Activated CD8-positive, alpha-beta T cell treated with anti-CD3 and anti-CD28 coated beads for 36 hours (primary cell): Measurements from ENCODE around the gene PLAAT2. TPM values are rescaled to one million over a fixed set of nuclear protein-coding genes. Genes with fewer than 3 reads are reported as not detected.
"Not testable (repeated sequence)": the region's sequence is repeated elsewhere in the genome, so short reads cannot be mapped to it uniquely, and the experiment has no call there.

Source experiments
- ATAC-seq: fragments of 200-7000 bp; cut with Tn5 transposase; one replicate; pipeline ENCODE4 v1.10.0; 2021; ENCODE audit warnings: mild to moderate bottlenecking, moderate library complexity
- CTCF ChIA-PET: fragments of 350-600 bp; sonication (Branson Sonifier 250); formaldehyde crosslinking; loops from one replicate; lab custom pipeline; 2021; ENCODE audit warnings: antibody characterized with exemption; lab: Charles Lee
- POLR2A ChIA-PET: fragments of 350-600 bp; sonication (Branson Sonifier 250); formaldehyde crosslinking; loops from one replicate; lab custom pipeline; 2021; ENCODE audit warnings: antibody characterized with exemption; lab: Charles Lee
- DNase-seq: peaks from one replicate; pipeline ENCODE4 v3.0.0-alpha.2; 2020
- H3K27ac Mint-ChIP-seq: one replicate; pipeline ENCODE4 v1.8.0; 2021; ENCODE audit warnings: mild to moderate bottlenecking, mixed read lengths
- H3K27me3 Mint-ChIP-seq: one replicate; pipeline ENCODE4 v1.8.0; 2021; ENCODE audit warnings: mixed read lengths
- H3K36me3 Mint-ChIP-seq: one replicate; pipeline ENCODE4 v1.8.0; 2021; ENCODE audit warnings: low read depth, mixed read lengths
- H3K4me1 Mint-ChIP-seq: one replicate; pipeline ENCODE4 v1.8.0; 2021; ENCODE audit warnings: low read depth, mixed read lengths
- H3K4me3 Mint-ChIP-seq: one replicate; pipeline ENCODE4 v1.8.0; 2021; ENCODE audit warnings: mild to moderate bottlenecking, moderate library complexity, mixed read lengths
- H3K9me3 Mint-ChIP-seq: one replicate; pipeline ENCODE4 v1.8.0; 2021; ENCODE audit warnings: mixed read lengths
- CTCF ChIP-seq: fragments of 200-600 bp; IDR thresholded peaks from one replicate; pipeline ENCODE4 v1.8.0; 2022; ENCODE audit warnings: antibody characterized with exemption, mild to moderate bottlenecking
- intact Hi-C: fragments of 100-400 bp; cut with micrococcal nuclease; formaldehyde crosslinking; loops from one replicate; pipeline ENCODE4 v1.10.0; 2022
- total RNA-seq, 2 experiments: library from RNA; stranded (reverse); gene quantifications; one replicate each; pipeline ENCODE4 v1.2.3, GENCODE V29; 2021

PLAAT2 gene
- total RNA-seq, 2 experiments from 2014 or later: 0.38 TPM; not detected in 1

GRCh38 chr11:63532799-63533475, 30.2 kb downstream of the PLAAT2 start:
- ChIA-PET POLR2A (interaction anchor here (0.8 to 2.7 kb wide), 3 partner anchors 14 to 90 kb away, joined by 3 to 8 read pairs (median 3); no protein-coding TSS in a partner anchor), CTCF (interaction anchor here (0.9 to 1.8 kb wide), 4 partner anchors 15 to 54 kb away, joined by 3 to 6 read pairs (median 4); no protein-coding TSS in a partner anchor)
- TF ChIP-seq CTCF: no peak
- H3K36me3 Mint-ChIP-seq: no peaks in the 10 kb centered on the region
- peaks cover 79% of the 10 kb centered on the region for H3K4me1 Mint-ChIP-seq
- intact Hi-C loops: loop anchor here (2.0 kb wide), 1 partner anchor 34 kb away; no protein-coding TSS in a partner anchor
- DNase-seq (no peak), ATAC-seq (no peak)
- H3K27me3 Mint-ChIP-seq: no peaks in the 10 kb centered on the region
- peak overlapping the region; percentile 48 for H3K27ac Mint-ChIP-seq
- no peaks in the 10 kb centered on the region for H3K9me3 Mint-ChIP-seq
- no peak overlapping the region for H3K4me3 Mint-ChIP-seq

GRCh38 chr11:63532117-63532516, 31.1 kb downstream of the PLAAT2 start:
- ChIA-PET POLR2A (interaction anchor here (0.8 to 2.7 kb wide), 2 partner anchors 35 to 91 kb away, joined by 3 to 8 read pairs; no protein-coding TSS in a partner anchor), CTCF (interaction anchor here (1.1 to 1.8 kb wide), 3 partner anchors 34 to 53 kb away, joined by 3 to 6 read pairs (median 4); no protein-coding TSS in a partner anchor)
- H3K36me3 Mint-ChIP-seq: no peaks in the 10 kb centered on the region
- H3K4me3 Mint-ChIP-seq: no peak overlapping the region
- ATAC-seq (no peak), DNase-seq (no peak)
- peak overlapping the region; percentile 48 for H3K27ac Mint-ChIP-seq
- no peak for TF ChIP-seq CTCF
- intact Hi-C loops: loop anchor here (2.0 kb wide), 1 partner anchor 35 kb away; no protein-coding TSS in a partner anchor
- no peaks in the 10 kb centered on the region for H3K27me3 Mint-ChIP-seq
- H3K4me1 Mint-ChIP-seq: peaks cover 72% of the 10 kb centered on the region
- H3K9me3 Mint-ChIP-seq: no peaks in the 10 kb centered on the region

GRCh38 chr11:63531074-63531792, 31.9 kb downstream of the PLAAT2 start:
- H3K9me3 Mint-ChIP-seq, H3K27me3 Mint-ChIP-seq, intact Hi-C loops, H3K36me3 Mint-ChIP-seq, H3K4me3 Mint-ChIP-seq: not testable (repeated sequence)
- Mint-ChIP-seq H3K4me1 (peaks cover 66% of the 10 kb centered on the region), H3K27ac (peak overlapping the region; percentile 55)
- CTCF ChIA-PET: interaction anchor here (1.8 kb wide), 1 partner anchor 52 kb away, joined by 6 read pairs; no protein-coding TSS in a partner anchor
- POLR2A ChIA-PET: interaction anchor here (0.6 to 2.7 kb wide), 2 partner anchors 36 to 140 kb away, joined by 3 to 8 read pairs; partner anchors contain the start of gene ATL3
- peak; percentile 78 for DNase-seq
- ATAC-seq: peak; percentile 91

GRCh38 chr11:63530021-63530420, 33.2 kb downstream of the PLAAT2 start:
- ATAC-seq (no peak), DNase-seq (no peak)
- Mint-ChIP-seq H3K9me3 (peaks cover 1% of the 10 kb centered on the region), H3K36me3 (no peaks in the 10 kb centered on the region), H3K4me1 (peaks cover 54% of the 10 kb centered on the region), H3K27ac (no peak overlapping the region), H3K4me3 (no peak overlapping the region), H3K27me3 (no peaks in the 10 kb centered on the region)
- no peak for TF ChIP-seq CTCF
- ChIA-PET CTCF (interaction anchor here (1.0 to 2.0 kb wide), 3 partner anchors 10 to 50 kb away, joined by 3 to 9 read pairs (median 5); no protein-coding TSS in a partner anchor), POLR2A (no interaction called here)
- intact Hi-C loops: no loop called here

GRCh38 chr11:63529373-63529772, 33.8 kb downstream of the PLAAT2 start:
- CTCF ChIA-PET: interaction anchor here (1.0 to 2.0 kb wide), 3 partner anchors 9 to 50 kb away, joined by 3 to 9 read pairs (median 5); no protein-coding TSS in a partner anchor
- DNase-seq, H3K27me3 Mint-ChIP-seq, H3K4me3 Mint-ChIP-seq, H3K9me3 Mint-ChIP-seq, H3K36me3 Mint-ChIP-seq, ATAC-seq, intact Hi-C loops, POLR2A ChIA-PET: not testable (repeated sequence)
- peak overlapping the region; percentile 57 for H3K27ac Mint-ChIP-seq
- peaks cover 49% of the 10 kb centered on the region for H3K4me1 Mint-ChIP-seq

GRCh38 chr11:63528729-63529278, 34.4 kb downstream of the PLAAT2 start:
- DNase-seq, H3K4me3 Mint-ChIP-seq, ATAC-seq, H3K9me3 Mint-ChIP-seq, H3K36me3 Mint-ChIP-seq, intact Hi-C loops, H3K27ac Mint-ChIP-seq, H3K27me3 Mint-ChIP-seq, POLR2A ChIA-PET: not testable (repeated sequence)
- CTCF ChIA-PET: interaction anchor here (1.3 to 2.0 kb wide), 2 partner anchors 30 to 49 kb away, joined by 3 to 9 read pairs; no protein-coding TSS in a partner anchor
- H3K4me1 Mint-ChIP-seq: peaks cover 43% of the 10 kb centered on the region

GRCh38 chr11:63528156-63528555, 35.0 kb downstream of the PLAAT2 start:
- not testable (repeated sequence) for H3K27ac Mint-ChIP-seq

More at GRCh38 chr11:63528156-63528555, 35.0 kb downstream of the PLAAT2 start:
- ATAC-seq, intact Hi-C loops, H3K9me3 Mint-ChIP-seq, DNase-seq, H3K36me3 Mint-ChIP-seq, H3K27me3 Mint-ChIP-seq, POLR2A ChIA-PET, CTCF ChIA-PET, H3K4me3 Mint-ChIP-seq: not testable (repeated sequence)
- peaks cover 37% of the 10 kb centered on the region for H3K4me1 Mint-ChIP-seq
